Measurements from ENCODE around the gene NR5A1.

DNA sequence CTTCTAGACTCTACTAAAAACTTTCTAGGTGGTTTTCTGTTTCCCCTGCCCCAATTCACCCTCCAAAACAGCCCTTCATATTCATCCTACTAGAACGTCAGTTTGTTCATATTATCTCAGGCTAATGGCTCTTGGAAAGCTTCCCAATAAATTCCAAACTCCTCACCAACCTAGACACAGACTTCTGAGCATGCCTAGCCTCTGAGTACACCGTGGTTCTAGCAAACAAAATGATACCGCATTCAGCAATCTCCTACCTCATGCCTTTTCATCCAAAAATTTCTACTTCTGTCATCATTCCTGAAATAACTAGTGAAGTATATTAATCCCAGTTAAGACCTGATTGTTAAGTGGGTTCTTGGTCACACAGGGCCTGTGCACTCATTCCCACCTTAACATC lies 46.5 kb upstream of the NR5A1 start:
- TF ChIP-seq, protein P1, sequence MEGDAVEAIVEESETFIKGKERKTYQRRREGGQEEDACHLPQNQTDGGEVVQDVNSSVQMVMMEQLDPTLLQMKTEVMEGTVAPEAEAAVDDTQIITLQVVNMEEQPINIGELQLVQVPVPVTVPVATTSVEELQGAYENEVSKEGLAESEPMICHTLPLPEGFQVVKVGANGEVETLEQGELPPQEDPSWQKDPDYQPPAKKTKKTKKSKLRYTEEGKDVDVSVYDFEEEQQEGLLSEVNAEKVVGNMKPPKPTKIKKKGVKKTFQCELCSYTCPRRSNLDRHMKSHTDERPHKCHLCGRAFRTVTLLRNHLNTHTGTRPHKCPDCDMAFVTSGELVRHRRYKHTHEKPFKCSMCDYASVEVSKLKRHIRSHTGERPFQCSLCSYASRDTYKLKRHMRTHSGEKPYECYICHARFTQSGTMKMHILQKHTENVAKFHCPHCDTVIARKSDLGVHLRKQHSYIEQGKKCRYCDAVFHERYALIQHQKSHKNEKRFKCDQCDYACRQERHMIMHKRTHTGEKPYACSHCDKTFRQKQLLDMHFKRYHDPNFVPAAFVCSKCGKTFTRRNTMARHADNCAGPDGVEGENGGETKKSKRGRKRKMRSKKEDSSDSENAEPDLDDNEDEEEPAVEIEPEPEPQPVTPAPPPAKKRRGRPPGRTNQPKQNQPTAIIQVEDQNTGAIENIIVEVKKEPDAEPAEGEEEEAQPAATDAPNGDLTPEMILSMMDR (IDR thresholded peaks at IDR 0.05 in 2 of 3, conservative IDR thresholded peaks at IDR 0.05 in 1 of 3; ENCODE audit: borderline replicate concordance in 1 of 3, insufficient read depth in 1 of 3, low read depth in 2 of 3, low read length in 2 of 3): no peak
- TF ChIP-seq EZH2 (IDR thresholded peaks at IDR 0.05) (no peak), POLR2A (IDR thresholded peaks at IDR 0.05; ENCODE audit: borderline replicate concordance, extremely low read depth, insufficient read depth, insufficient read length) (no peak), SP1 (IDR thresholded peaks at IDR 0.05; ENCODE audit: low read depth) (no peak), CEBPB (IDR thresholded peaks at IDR 0.05; ENCODE audit: low read depth) (no peak), FOSL1 (IDR thresholded peaks at IDR 0.05; ENCODE audit: low read depth) (no peak), ELF1 (IDR thresholded peaks at IDR 0.05; ENCODE audit: borderline replicate concordance, low read depth) (no peak)
- TF ChIP-seq, protein P2, sequence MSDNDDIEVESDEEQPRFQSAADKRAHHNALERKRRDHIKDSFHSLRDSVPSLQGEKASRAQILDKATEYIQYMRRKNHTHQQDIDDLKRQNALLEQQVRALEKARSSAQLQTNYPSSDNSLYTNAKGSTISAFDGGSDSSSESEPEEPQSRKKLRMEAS (IDR thresholded peaks at IDR 0.05): no peak
- TF ChIP-seq, protein P3, sequence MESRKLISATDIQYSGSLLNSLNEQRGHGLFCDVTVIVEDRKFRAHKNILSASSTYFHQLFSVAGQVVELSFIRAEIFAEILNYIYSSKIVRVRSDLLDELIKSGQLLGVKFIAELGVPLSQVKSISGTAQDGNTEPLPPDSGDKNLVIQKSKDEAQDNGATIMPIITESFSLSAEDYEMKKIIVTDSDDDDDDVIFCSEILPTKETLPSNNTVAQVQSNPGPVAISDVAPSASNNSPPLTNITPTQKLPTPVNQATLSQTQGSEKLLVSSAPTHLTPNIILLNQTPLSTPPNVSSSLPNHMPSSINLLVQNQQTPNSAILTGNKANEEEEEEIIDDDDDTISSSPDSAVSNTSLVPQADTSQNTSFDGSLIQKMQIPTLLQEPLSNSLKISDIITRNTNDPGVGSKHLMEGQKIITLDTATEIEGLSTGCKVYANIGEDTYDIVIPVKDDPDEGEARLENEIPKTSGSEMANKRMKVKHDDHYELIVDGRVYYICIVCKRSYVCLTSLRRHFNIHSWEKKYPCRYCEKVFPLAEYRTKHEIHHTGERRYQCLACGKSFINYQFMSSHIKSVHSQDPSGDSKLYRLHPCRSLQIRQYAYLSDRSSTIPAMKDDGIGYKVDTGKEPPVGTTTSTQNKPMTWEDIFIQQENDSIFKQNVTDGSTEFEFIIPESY (IDR thresholded peaks at IDR 0.05; ENCODE audit: extremely low read depth, insufficient replicate concordance, low read length): no peak

Data from HCT116 (cell line).